HCT116 (cell line): Measurements from ENCODE around the gene GRIK4.

Experiments used
- ATF3 ChIP-seq: IDR thresholded peaks from 2 replicates; pipeline ENCODE4 v1.6.1; 2012
- CEBPB ChIP-seq: IDR thresholded peaks from 2 replicates; pipeline ENCODE4 v1.6.1; 2012; ENCODE audit warnings: low read depth
- CTCF ChIP-seq, 3 experiments: fragments of 200-600 bp in 1 of 3; sonication (generic) in 1 of 3; IDR thresholded peaks in 2 of 3; conservative IDR thresholded peaks in 1 of 3; 2 replicates each; pipeline ENCODE4 v1.5.1; 2012 to 2017; ENCODE audit warnings: low read depth in 2 of 3, low read length in 2 of 3, antibody characterized with exemption in 1 of 3, borderline replicate concordance in 1 of 3, control low read depth in 1 of 3, mild to moderate bottlenecking in 1 of 3, mixed read lengths in 1 of 3, mixed run types in 1 of 3, moderate library complexity in 1 of 3; ENCODE audit not compliant: insufficient read depth in 1 of 3
- EZH2 ChIP-seq: fragments of 200-600 bp; sonication (generic); IDR thresholded peaks from 2 replicates; pipeline ENCODE4 v1.6.1; 2017; ENCODE audit warnings: antibody characterized with exemption, mixed run types
- EZH2phosphoT487 ChIP-seq: fragments of 200-600 bp; IDR thresholded peaks from 2 replicates; pipeline ENCODE4 v1.6.1; 2018; ENCODE audit warnings: antibody characterized with exemption, borderline replicate concordance
- FOSL1 ChIP-seq: IDR thresholded peaks from 2 replicates; pipeline ENCODE4 v1.6.1; 2012; ENCODE audit warnings: low read depth
- POLR2A ChIP-seq: IDR thresholded peaks from 2 replicates; pipeline ENCODE4 v1.7.0; 2011; ENCODE audit warnings: borderline replicate concordance; ENCODE audit not compliant: insufficient read depth, insufficient read length; ENCODE audit errors: extremely low read depth
- POLR2AphosphoS5 ChIP-seq: IDR thresholded peaks from 2 replicates; pipeline ENCODE4 v1.6.1; 2011; ENCODE audit warnings: mild to moderate bottlenecking, low read depth, low read length, moderate library complexity
- REST ChIP-seq: IDR thresholded peaks from 2 replicates; pipeline ENCODE4 v1.6.1; 2012; ENCODE audit warnings: low read depth
- SP1 ChIP-seq: IDR thresholded peaks from 2 replicates; pipeline ENCODE4 v1.6.1; 2012; ENCODE audit warnings: low read depth
- SRF ChIP-seq: IDR thresholded peaks from 2 replicates; pipeline ENCODE4 v1.6.1; 2012; ENCODE audit warnings: low read depth
- ZBTB33 ChIP-seq: IDR thresholded peaks from 2 replicates; pipeline ENCODE4 v1.6.1; 2011; ENCODE audit warnings: mild to moderate bottlenecking, low read length, moderate library complexity; ENCODE audit not compliant: insufficient replicate concordance; ENCODE audit errors: extremely low read depth
- ZFX ChIP-seq: fragments of 450-650 bp; IDR thresholded peaks from 2 replicates; pipeline ENCODE4 v1.6.1; 2017

- TF ChIP-seq CTCF (IDR thresholded peaks at IDR 0.05 in 2 of 3, conservative IDR thresholded peaks at IDR 0.05 in 1 of 3; ENCODE audit: borderline replicate concordance in 1 of 3, insufficient read depth in 1 of 3, low read depth in 2 of 3, low read length in 2 of 3) (no peak), POLR2A (no peak), CEBPB (no peak), FOSL1 (no peak), ZFX (no peak), POLR2AphosphoS5 (no peak), SRF (no peak), REST (no peak), ATF3 (no peak), ZBTB33 (no peak), EZH2 (no peak), SP1 (no peak), EZH2phosphoT487 (no peak)
These were observed 385.1 kb downstream of the GRIK4 start for GRCh38 chr11:120896687-120897086.
